ENCODE data around the gene FILIP1L. TPM values are rescaled to one million over a fixed set of nuclear protein-coding genes. Genes with fewer than 3 reads are reported as not detected.
A peak's percentile ranks its signal among the peaks of the same experiment; 100 is the strongest.

Gene FILIP1L
- total and polyA plus RNA-seq, 2 of the 8 experiments (the other 6 are each of a cell fraction or from before 2014, with no cell fraction given) = 0.06 to 0.09 TPM

DNA sequence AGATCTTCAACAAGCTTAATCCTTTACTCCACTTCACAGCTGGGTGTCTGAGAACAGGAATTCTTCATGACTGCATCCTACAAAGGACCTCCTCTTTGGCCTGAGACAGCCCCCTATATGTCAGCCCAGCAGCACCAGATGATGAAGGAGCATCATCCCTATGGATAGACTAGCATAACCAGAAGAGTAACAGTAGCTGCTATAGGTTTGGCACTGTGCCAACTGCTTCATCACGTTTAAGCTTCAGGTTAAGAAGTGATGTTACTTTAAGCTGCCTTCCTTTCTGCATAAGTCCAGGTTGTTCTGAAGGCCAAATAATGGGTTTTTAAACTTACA is 246.0 kb downstream of the FILIP1L start:
- Histone ChIP-seq H3K27me3 (replicated peaks in 1 of 4; ENCODE audit: control insufficient read depth in 3 of 4, extremely low read depth in 1 of 4, insufficient read depth in 3 of 4, low read length in 3 of 4) (peaks cover 2 to 22% (median 17%) of the 10 kb centered on the region in 4 experiments; a peak in 6 of 7 replicates), H3K36me3 (ENCODE audit: control insufficient read depth in 2 of 4, insufficient read depth in 4 of 4, low read length in 3 of 4) (no peaks in the 10 kb centered on the region; a peak in 1 of 8 replicates), H3K18ac (ENCODE audit: extremely low read depth, low read length) (no peak overlapping the region), H3K27ac (ENCODE audit: low read depth, low read length) (no peak overlapping the region), H4K5ac (ENCODE audit: insufficient read length, low read depth, low read length) (no peak overlapping the region), H3K4ac (replicated peaks; ENCODE audit: insufficient read length, low read depth, low read length) (no peak overlapping the region), H2BK120ac (replicated peaks; ENCODE audit: low read depth, low read length) (no peak overlapping the region), H2BK5ac (ENCODE audit: low read depth, low read length) (no peak overlapping the region), H3K79me1 (ENCODE audit: low read depth, low read length) (no peaks in the 10 kb centered on the region), H2BK20ac (ENCODE audit: low read length) (no peak overlapping the region), H3K9me3 (ENCODE audit: insufficient read depth in 2 of 2, low read depth in 1 of 2, low read length in 1 of 2) (no peaks in the 10 kb centered on the region), H4K8ac (ENCODE audit: extremely low read depth, insufficient read depth, low read length) (no peak overlapping the region), H2AK5ac (ENCODE audit: low read depth, low read length) (no peak overlapping the region), H3K4me1 (replicated peaks in 1 of 4; ENCODE audit: control insufficient read depth in 3 of 4, insufficient read depth in 4 of 4, low read length in 3 of 4) (peaks cover 0 to 2% (median 0%) of the 10 kb centered on the region in 4 experiments; a peak in 2 of 7 replicates), H3K23me2 (ENCODE audit: low read depth, low read length) (no peaks in the 10 kb centered on the region), H3K79me2 (ENCODE audit: control insufficient read depth in 1 of 2, insufficient read depth in 2 of 2, low read length in 2 of 2) (no peaks in the 10 kb centered on the region), H3K4me3 (ENCODE audit: extremely low read depth in 1 of 4, insufficient read depth in 2 of 4, low read depth in 3 of 4, low read length in 4 of 4) (no peak overlapping the region), H2BK15ac (ENCODE audit: low read length) (no peak overlapping the region), H3K4me2 (ENCODE audit: insufficient read depth in 1 of 2, low read depth in 2 of 2, low read length in 2 of 2) (no peak overlapping the region), H3K23ac (ENCODE audit: insufficient read length) (no peak overlapping the region), H2AFZ (ENCODE audit: low read length) (no peak overlapping the region), H3K56ac (replicated peaks; ENCODE audit: insufficient read length, low read depth, low read length) (no peak overlapping the region), H4K20me1 (replicated peaks in 1 of 2; ENCODE audit: control insufficient read depth in 1 of 2, insufficient read depth in 2 of 2, low read length in 2 of 2) (peaks cover 10% of the 10 kb centered on the region in 2 experiments), H3K14ac (ENCODE audit: insufficient read length) (no peak overlapping the region), H3K9ac (replicated peaks in 1 of 4; ENCODE audit: extremely low read depth in 1 of 4, low read depth in 3 of 4, low read length in 3 of 4) (no peak overlapping the region), H2BK12ac (ENCODE audit: low read depth, low read length) (no peak overlapping the region), H4K91ac (replicated peaks; ENCODE audit: insufficient read length, low read length) (no peak overlapping the region)
- WGBS, 2 experiments (ENCODE audit: extremely low coverage in 1 of 2, insufficient coverage in 1 of 2, insufficient read length in 1 of 2, insufficient replicate concordance in 2 of 2, low coverage in 1 of 2, low lambda C conversion rate in 2 of 2, missing lambda C conversion rate in 1 of 2) = 60% methylated on average over 1 of the region's 1 CpG; no CpG with 5 or more reads in 1 of the 2 experiments
- DNase-seq (ENCODE audit: low read depth in 1 of 2, low spot score in 2 of 2) (no peak), FAIRE-seq (peak; percentile 63)
- ChIA-PET POLR2A (ENCODE audit: partially characterized antibody) (no interaction called here), CTCF (ENCODE audit: partially characterized antibody) (interaction anchor here (0.8 to 1.6 kb wide), 4 partner anchors 11 to 386 kb away, joined by 3 to 7 read pairs (median 4); no protein-coding TSS in a partner anchor)
- TF ChIP-seq CBX8 (IDR thresholded peaks at IDR 0.05; ENCODE audit: borderline replicate concordance, low read depth, low read length) (no peak), CREB1 (IDR thresholded peaks at IDR 0.05) (no peak), KDM1A (IDR thresholded peaks at IDR 0.05; ENCODE audit: borderline replicate concordance, low read length) (no peak), SIRT6 (IDR thresholded peaks at IDR 0.05; ENCODE audit: low read length) (no peak), POLR2AphosphoS5 (IDR thresholded peaks at IDR 0.05; ENCODE audit: low read depth, low read length) (peak; percentile 51; the same call in 1 of the 2 replicates), SIN3A (conservative IDR thresholded peaks at IDR 0.05 in 1 of 2, IDR thresholded peaks at IDR 0.05 in 1 of 2; ENCODE audit: low read depth in 1 of 2, low read length in 2 of 2) (no peak)

All from H1 (cell line).